Glutamatergic neuron (in vitro differentiated cells): ENCODE data around the gene TMEM63B. TPM values are rescaled to one million over a fixed set of nuclear protein-coding genes. Genes with fewer than 3 reads are reported as not detected.
"Not testable (repeated sequence)": the region's sequence is repeated elsewhere in the genome, so short reads cannot be mapped to it uniquely, and the experiment has no call there.

Source experiments
- DNase-seq: peaks from one replicate; pipeline ENCODE4 v3.0.0; 2022
- H3K27ac Mint-ChIP-seq: one replicate; pipeline ENCODE4 v1.8.0; 2020; ENCODE audit warnings: mild to moderate bottlenecking, mixed read lengths, inconsistent platforms; ENCODE audit not compliant: unreplicated experiment
- H3K27me3 Mint-ChIP-seq: one replicate; pipeline ENCODE4 v1.8.0; 2020; ENCODE audit warnings: mild to moderate bottlenecking, moderate library complexity, mixed read lengths, inconsistent platforms; ENCODE audit not compliant: unreplicated experiment
- H3K36me3 Mint-ChIP-seq: one replicate; pipeline ENCODE4 v1.8.0; 2020; ENCODE audit warnings: mild to moderate bottlenecking, mixed read lengths, inconsistent platforms; ENCODE audit not compliant: unreplicated experiment
- H3K4me1 Mint-ChIP-seq: one replicate; pipeline ENCODE4 v1.8.0; 2020; ENCODE audit warnings: mild to moderate bottlenecking, low read depth, mixed read lengths, inconsistent platforms; ENCODE audit not compliant: unreplicated experiment
- H3K4me3 Mint-ChIP-seq: one replicate; pipeline ENCODE4 v1.8.0; 2020; ENCODE audit warnings: mild to moderate bottlenecking, mixed read lengths, inconsistent platforms; ENCODE audit not compliant: unreplicated experiment
- H3K9me3 Mint-ChIP-seq: one replicate; pipeline ENCODE4 v1.8.0; 2020; ENCODE audit warnings: mild to moderate bottlenecking, moderate library complexity, mixed read lengths, inconsistent platforms; ENCODE audit not compliant: unreplicated experiment
- CTCF ChIP-seq: fragments of 200-600 bp; sonication (generic); IDR thresholded peaks from one replicate; pipeline ENCODE4 v1.5.0; 2021; ENCODE audit not compliant: partially characterized antibody, unreplicated experiment
- total RNA-seq: library from RNA; stranded (reverse); fragmentation: NEBNext Ultra II Directional; extraction: Animal tissue kit (Norgen Biotek cat#: 25700); gene quantifications from one replicate; pipeline ENCODE4 v1.2.1, GENCODE V29; 2021; ENCODE audit not compliant: unreplicated experiment

The TMEM63B gene
- total RNA-seq, 1 donor from 2014 or later, result 148 TPM

- Mint-ChIP-seq H3K36me3 (no peaks in the 10 kb centered on the region), H3K4me1 (no peaks in the 10 kb centered on the region), H3K27me3 (no peaks in the 10 kb centered on the region), H3K9me3 (no peaks in the 10 kb centered on the region), H3K4me3 (no peak overlapping the region), H3K27ac (no peak overlapping the region)
- no peak for TF ChIP-seq CTCF
- DNase-seq, result no peak
Measured at GRCh38 chr6:44192428-44193041, 65.2 kb downstream of the TMEM63B start.

GRCh38 chr6:44193307-44193910 lies 66.1 kb downstream of the TMEM63B start:
- no peaks in the 10 kb centered on the region for H3K36me3 Mint-ChIP-seq

GRCh38 chr6:44194326-44194725 lies 67.0 kb downstream of the TMEM63B start:
- Mint-ChIP-seq H3K27ac (no peak overlapping the region), H3K27me3 (no peaks in the 10 kb centered on the region), H3K9me3 (no peaks in the 10 kb centered on the region)

More at GRCh38 chr6:44193307-44193910, 66.1 kb downstream of the TMEM63B start:
- TF ChIP-seq CTCF, result no peak
- Mint-ChIP-seq H3K27me3 (no peaks in the 10 kb centered on the region), H3K4me3 (no peak overlapping the region), H3K4me1 (no peaks in the 10 kb centered on the region), H3K9me3 (no peaks in the 10 kb centered on the region), H3K27ac (no peak overlapping the region)
- no peak for DNase-seq

GRCh38 chr6:44196351-44196750 lies 69.0 kb downstream of the TMEM63B start:
- H3K27ac Mint-ChIP-seq, H3K27me3 Mint-ChIP-seq, H3K4me3 Mint-ChIP-seq, H3K9me3 Mint-ChIP-seq, DNase-seq, H3K4me1 Mint-ChIP-seq, H3K36me3 Mint-ChIP-seq: not testable (repeated sequence)

More at GRCh38 chr6:44194326-44194725, 67.0 kb downstream of the TMEM63B start:
- DNase-seq, result no peak
- Mint-ChIP-seq H3K4me3 (peak overlapping the region; percentile 25), H3K36me3 (no peaks in the 10 kb centered on the region), H3K4me1 (no peaks in the 10 kb centered on the region)
- TF ChIP-seq CTCF, result no peak

GRCh38 chr6:44198684-44199083 lies 71.3 kb downstream of the TMEM63B start:
- no peak for TF ChIP-seq CTCF
- DNase-seq, result no peak
- no peak overlapping the region for H3K27ac Mint-ChIP-seq

More at GRCh38 chr6:44198684-44199083, 71.3 kb downstream of the TMEM63B start:
- no peaks in the 10 kb centered on the region for H3K36me3 Mint-ChIP-seq
- no peak overlapping the region for H3K4me3 Mint-ChIP-seq
- peaks cover 11% of the 10 kb centered on the region for H3K4me1 Mint-ChIP-seq
- H3K9me3 Mint-ChIP-seq, result no peaks in the 10 kb centered on the region
- no peaks in the 10 kb centered on the region for H3K27me3 Mint-ChIP-seq
